ENCODE measurements around the gene SNX21. TPM values are rescaled to one million over a fixed set of nuclear protein-coding genes. Genes with fewer than 3 reads are reported as not detected.

The SNX21 gene
- total RNA-seq, 1 donor from 2014 or later = 6.8 TPM

- DNase-seq (ENCODE audit: low read depth) = peak; percentile 48
- Histone ChIP-seq H3K4me3 (ENCODE audit: low read depth, low read length) (no peak overlapping the region), H3K36me3 (ENCODE audit: control insufficient read depth, insufficient read depth, low read length) (peaks cover 27% of the 10 kb centered on the region), H3K27me3 (ENCODE audit: control insufficient read depth, insufficient read depth, low read length) (no peaks in the 10 kb centered on the region)
- FAIRE-seq = no peak
- peak; percentile 95 for TF ChIP-seq CTCF (IDR thresholded peaks at IDR 0.05; ENCODE audit: insufficient read depth, low read length, severe bottlenecking)
Observed at GRCh38 chr20:45798935-45799642, 34.5 kb upstream of the SNX21 start.

- TF ChIP-seq CTCF (IDR thresholded peaks at IDR 0.05; ENCODE audit: insufficient read depth, low read length, severe bottlenecking) = no peak
- no peak overlapping the region for H3K4me3 ChIP-seq (ENCODE audit: low read depth, low read length)
- H3K27me3 ChIP-seq (ENCODE audit: control insufficient read depth, insufficient read depth, low read length) = no peaks in the 10 kb centered on the region
- FAIRE-seq (no peak), DNase-seq (ENCODE audit: low read depth) (no peak)
- H3K36me3 ChIP-seq (ENCODE audit: control insufficient read depth, insufficient read depth, low read length) = peaks cover 30% of the 10 kb centered on the region
Observed at GRCh38 chr20:45801851-45802250, 31.7 kb upstream of the SNX21 start.

GRCh38 chr20:45810191-45810970 lies 23.2 kb upstream of the SNX21 start:
- DNase-seq (ENCODE audit: low read depth) = no peak
- H3K4me3 ChIP-seq (ENCODE audit: low read depth, low read length) = no peak overlapping the region
- no peak for TF ChIP-seq CTCF (IDR thresholded peaks at IDR 0.05; ENCODE audit: insufficient read depth, low read length, severe bottlenecking)
- no peak for FAIRE-seq
- H3K27me3 ChIP-seq (ENCODE audit: control insufficient read depth, insufficient read depth, low read length) = no peaks in the 10 kb centered on the region
- H3K36me3 ChIP-seq (ENCODE audit: control insufficient read depth, insufficient read depth, low read length) = peaks cover 12% of the 10 kb centered on the region

GRCh38 chr20:45812157-45813005 lies 21.2 kb upstream of the SNX21 start, which contains the start of gene UBE2C:
Gene UBE2C, plus strand, starts transcription at chr20:45812644. Its CDS starts 52 bp downstream, at chr20:45812696.
- TF ChIP-seq CTCF (IDR thresholded peaks at IDR 0.05; ENCODE audit: insufficient read depth, low read length, severe bottlenecking) = no peak
- Histone ChIP-seq H3K36me3 (ENCODE audit: control insufficient read depth, insufficient read depth, low read length) (peaks cover 8% of the 10 kb centered on the region), H3K27me3 (ENCODE audit: control insufficient read depth, insufficient read depth, low read length) (no peaks in the 10 kb centered on the region), H3K4me3 (ENCODE audit: low read depth, low read length) (peak within 1 kb of the TSS; percentile 56)
- DNase-seq (ENCODE audit: low read depth) = peak; percentile 99
- FAIRE-seq = peak; percentile 52

- Histone ChIP-seq H3K4me3 (ENCODE audit: low read depth, low read length) (peak overlapping the region; percentile 56), H3K36me3 (ENCODE audit: control insufficient read depth, insufficient read depth, low read length) (peaks cover 8% of the 10 kb centered on the region), H3K27me3 (ENCODE audit: control insufficient read depth, insufficient read depth, low read length) (no peaks in the 10 kb centered on the region)
- DNase-seq (ENCODE audit: low read depth) (no peak), FAIRE-seq (no peak)
- no peak for TF ChIP-seq CTCF (IDR thresholded peaks at IDR 0.05; ENCODE audit: insufficient read depth, low read length, severe bottlenecking)
Observed at GRCh38 chr20:45813006-45813340, 20.6 kb upstream of the SNX21 start.

All from bronchial epithelial cell (primary cell).